SK-N-SH treated with all-trans-retinoic acid at 6 μM for 48 hours (cell line): Measurements from ENCODE around the gene SLC35B2.

Experiments
- ATAC-seq: fragments of 200-7000 bp; cut with Tn5 transposase; 3 replicates; pipeline ENCODE4 v1.9.1; 2020; ENCODE audit warnings: mild to moderate bottlenecking, moderate library complexity
- ARNTL ChIP-seq: fragments of 450-650 bp; formaldehyde crosslinking; IDR thresholded peaks from 2 replicates; pipeline ENCODE4 v1.5.0; 2020; ENCODE audit warnings: low read depth, mild to moderate bottlenecking, moderate library complexity, borderline replicate concordance
- BACH2 ChIP-seq: fragments of 250-450 bp; sonication (Bioruptor Pico); IDR thresholded peaks from 2 replicates; pipeline ENCODE4 v1.9.0; 2021; ENCODE audit warnings: mild to moderate bottlenecking, borderline replicate concordance
- CSDC2 ChIP-seq: fragments of 250-450 bp; sonication (Bioruptor Pico); IDR thresholded peaks from 2 replicates; pipeline ENCODE4 v1.5.0; 2020; ENCODE audit warnings: mild to moderate bottlenecking, moderate library complexity
- ESRRG ChIP-seq: fragments of 250-450 bp; sonication (Bioruptor Pico); IDR thresholded peaks from 2 replicates; pipeline ENCODE4 v1.6.1; 2021; ENCODE audit warnings: mild to moderate bottlenecking
- OSR1 ChIP-seq: fragments of 250-450 bp; sonication (Bioruptor Pico); IDR thresholded peaks from 2 replicates; pipeline ENCODE4 v1.8.0; 2022; ENCODE audit warnings: moderate library complexity, mild to moderate bottlenecking, inconsistent platforms
- PPARA ChIP-seq: fragments of 250-450 bp; sonication (Bioruptor Pico); IDR thresholded peaks from 2 replicates; pipeline ENCODE4 v1.5.0; 2020; ENCODE audit warnings: mild to moderate bottlenecking, borderline replicate concordance
- SNAI2 ChIP-seq: fragments of 250-450 bp; sonication (Bioruptor Pico); IDR thresholded peaks from 2 replicates; pipeline ENCODE4 v1.5.0; 2020; ENCODE audit warnings: mild to moderate bottlenecking, moderate library complexity
- TCF4 ChIP-seq: fragments of 250-450 bp; sonication (Bioruptor Pico); IDR thresholded peaks from 2 replicates; pipeline ENCODE4 v1.8.0; 2021; ENCODE audit warnings: mild to moderate bottlenecking, moderate library complexity, borderline replicate concordance
- TOX ChIP-seq: fragments of 250-450 bp; sonication (Bioruptor Pico); IDR thresholded peaks from 2 replicates; pipeline ENCODE4 v1.8.0; 2021; ENCODE audit warnings: mild to moderate bottlenecking, moderate library complexity, borderline replicate concordance
- ZC3H10 ChIP-seq: fragments of 250-450 bp; sonication (Bioruptor Pico); IDR thresholded peaks from 2 replicates; pipeline ENCODE4 v1.5.1; 2021; ENCODE audit warnings: mild to moderate bottlenecking, moderate library complexity
- ZFP3 ChIP-seq: fragments of 250-450 bp; sonication (Bioruptor Pico); IDR thresholded peaks from 2 replicates; pipeline ENCODE4 v1.5.0; 2020; ENCODE audit warnings: mild to moderate bottlenecking, moderate library complexity
- ZFP30 ChIP-seq: fragments of 450-650 bp; formaldehyde crosslinking; IDR thresholded peaks from 2 replicates; pipeline ENCODE4 v1.5.0; 2022; ENCODE audit warnings: mild to moderate bottlenecking, moderate library complexity
- ZNF565 ChIP-seq: fragments of 450-650 bp; formaldehyde crosslinking; conservative IDR thresholded peaks from 2 replicates; pipeline ENCODE4 v1.5.0; 2020; ENCODE audit warnings: low read depth, mild to moderate bottlenecking, moderate library complexity
- ZNF70 ChIP-seq: fragments of 450-650 bp; formaldehyde crosslinking; IDR thresholded peaks from 2 replicates; pipeline ENCODE4 v1.5.0; 2020; ENCODE audit warnings: mild to moderate bottlenecking, moderate library complexity
- ZNF8 ChIP-seq: fragments of 450-650 bp; formaldehyde crosslinking; IDR thresholded peaks from 2 replicates; pipeline ENCODE4 v1.5.0; 2020; ENCODE audit warnings: mild to moderate bottlenecking, moderate library complexity
- TF ChIP-seq, protein P1 (sequence below): fragments of 250-450 bp; sonication (Bioruptor Pico); IDR thresholded peaks from 2 replicates; pipeline ENCODE4 v1.8.0; 2021; ENCODE audit warnings: low read depth, mild to moderate bottlenecking, moderate library complexity, borderline replicate concordance
- TF ChIP-seq, protein P2 (sequence below): fragments of 250-450 bp; sonication (Bioruptor Pico); IDR thresholded peaks from 2 replicates; pipeline ENCODE4 v1.5.1; 2021; ENCODE audit warnings: mild to moderate bottlenecking, moderate library complexity
- TF ChIP-seq, protein P3 (sequence below): fragments of 250-450 bp; sonication (Bioruptor Pico); IDR thresholded peaks from 2 replicates; pipeline ENCODE4 v1.5.1; 2020; ENCODE audit warnings: low read depth, mild to moderate bottlenecking, moderate library complexity
- TF ChIP-seq, protein P4 (sequence below): fragments of 250-450 bp; sonication (Bioruptor Pico); IDR thresholded peaks from 2 replicates; pipeline ENCODE4 v1.5.0; 2020; ENCODE audit warnings: mild to moderate bottlenecking, moderate library complexity
- TF ChIP-seq, protein P5 (sequence below): fragments of 250-450 bp; sonication (Bioruptor Pico); IDR thresholded peaks from 2 replicates; pipeline ENCODE4 v1.8.0; 2020; ENCODE audit warnings: mild to moderate bottlenecking, moderate library complexity, borderline replicate concordance

Gene SLC35B2

DNA sequence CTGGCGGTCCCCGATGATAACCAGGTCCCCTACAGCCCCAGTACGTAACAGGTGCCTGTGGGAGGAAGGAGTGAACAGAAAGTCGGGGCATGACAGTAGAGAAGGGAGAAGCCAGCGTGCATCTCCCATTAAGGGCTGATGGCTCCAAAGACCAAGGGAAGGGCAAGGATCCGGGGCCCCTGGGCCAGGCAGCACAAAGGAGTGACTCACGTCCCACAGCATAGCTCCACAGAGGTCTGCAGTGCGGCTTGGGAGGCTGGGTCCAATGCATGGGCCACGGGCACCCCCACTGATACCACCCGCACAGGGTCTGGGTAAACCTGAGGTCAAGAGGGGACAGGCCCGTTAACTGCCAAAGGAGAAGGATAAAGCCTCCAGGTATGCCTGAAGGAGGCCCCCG lies 45.5 kb upstream of the SLC35B2 start:
- TF ChIP-seq ZC3H10 (CRISPR knock-in tag) = no peak
- no peak for TF ChIP-seq ZNF70
- TF ChIP-seq, protein P1, sequence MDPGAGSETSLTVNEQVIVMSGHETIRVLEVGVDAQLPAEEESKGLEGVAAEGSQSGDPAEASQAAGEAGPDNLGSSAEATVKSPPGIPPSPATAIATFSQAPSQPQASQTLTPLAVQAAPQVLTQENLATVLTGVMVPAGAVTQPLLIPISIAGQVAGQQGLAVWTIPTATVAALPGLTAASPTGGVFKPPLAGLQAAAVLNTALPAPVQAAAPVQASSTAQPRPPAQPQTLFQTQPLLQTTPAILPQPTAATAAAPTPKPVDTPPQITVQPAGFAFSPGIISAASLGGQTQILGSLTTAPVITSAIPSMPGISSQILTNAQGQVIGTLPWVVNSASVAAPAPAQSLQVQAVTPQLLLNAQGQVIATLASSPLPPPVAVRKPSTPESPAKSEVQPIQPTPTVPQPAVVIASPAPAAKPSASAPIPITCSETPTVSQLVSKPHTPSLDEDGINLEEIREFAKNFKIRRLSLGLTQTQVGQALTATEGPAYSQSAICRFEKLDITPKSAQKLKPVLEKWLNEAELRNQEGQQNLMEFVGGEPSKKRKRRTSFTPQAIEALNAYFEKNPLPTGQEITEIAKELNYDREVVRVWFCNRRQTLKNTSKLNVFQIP (CRISPR knock-in tag) = no peak
- TF ChIP-seq, protein P2, sequence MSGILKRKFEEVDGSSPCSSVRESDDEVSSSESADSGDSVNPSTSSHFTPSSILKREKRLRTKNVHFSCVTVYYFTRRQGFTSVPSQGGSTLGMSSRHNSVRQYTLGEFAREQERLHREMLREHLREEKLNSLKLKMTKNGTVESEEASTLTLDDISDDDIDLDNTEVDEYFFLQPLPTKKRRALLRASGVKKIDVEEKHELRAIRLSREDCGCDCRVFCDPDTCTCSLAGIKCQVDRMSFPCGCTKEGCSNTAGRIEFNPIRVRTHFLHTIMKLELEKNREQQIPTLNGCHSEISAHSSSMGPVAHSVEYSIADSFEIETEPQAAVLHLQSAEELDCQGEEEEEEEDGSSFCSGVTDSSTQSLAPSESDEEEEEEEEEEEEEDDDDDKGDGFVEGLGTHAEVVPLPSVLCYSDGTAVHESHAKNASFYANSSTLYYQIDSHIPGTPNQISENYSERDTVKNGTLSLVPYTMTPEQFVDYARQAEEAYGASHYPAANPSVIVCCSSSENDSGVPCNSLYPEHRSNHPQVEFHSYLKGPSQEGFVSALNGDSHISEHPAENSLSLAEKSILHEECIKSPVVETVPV (CRISPR knock-in tag) = no peak
- no peak for TF ChIP-seq PPARA
- TF ChIP-seq ZFP30 (CRISPR knock-in tag) = no peak
- TF ChIP-seq, protein P3, sequence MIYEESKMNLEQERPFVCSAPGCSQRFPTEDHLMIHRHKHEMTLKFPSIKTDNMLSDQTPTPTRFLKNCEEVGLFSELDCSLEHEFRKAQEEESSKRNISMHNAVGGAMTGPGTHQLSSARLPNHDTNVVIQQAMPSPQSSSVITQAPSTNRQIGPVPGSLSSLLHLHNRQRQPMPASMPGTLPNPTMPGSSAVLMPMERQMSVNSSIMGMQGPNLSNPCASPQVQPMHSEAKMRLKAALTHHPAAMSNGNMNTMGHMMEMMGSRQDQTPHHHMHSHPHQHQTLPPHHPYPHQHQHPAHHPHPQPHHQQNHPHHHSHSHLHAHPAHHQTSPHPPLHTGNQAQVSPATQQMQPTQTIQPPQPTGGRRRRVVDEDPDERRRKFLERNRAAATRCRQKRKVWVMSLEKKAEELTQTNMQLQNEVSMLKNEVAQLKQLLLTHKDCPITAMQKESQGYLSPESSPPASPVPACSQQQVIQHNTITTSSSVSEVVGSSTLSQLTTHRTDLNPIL (CRISPR knock-in tag) = no peak
- TF ChIP-seq ESRRG (CRISPR knock-in tag) = no peak
- TF ChIP-seq TCF4 (CRISPR knock-in tag) = no peak
- TF ChIP-seq BACH2 (CRISPR knock-in tag) = no peak
- no peak for TF ChIP-seq SNAI2 (CRISPR knock-in tag)
- TF ChIP-seq CSDC2 (CRISPR knock-in tag) = no peak
- TF ChIP-seq ZNF8 = no peak
- no peak for TF ChIP-seq ZFP3 (CRISPR knock-in tag)
- TF ChIP-seq OSR1 (CRISPR knock-in tag) = no peak
- TF ChIP-seq ZNF565 (CRISPR knock-in tag) = no peak
- no peak for TF ChIP-seq TOX
- TF ChIP-seq ARNTL (CRISPR knock-in tag) = no peak
- TF ChIP-seq, protein P4, sequence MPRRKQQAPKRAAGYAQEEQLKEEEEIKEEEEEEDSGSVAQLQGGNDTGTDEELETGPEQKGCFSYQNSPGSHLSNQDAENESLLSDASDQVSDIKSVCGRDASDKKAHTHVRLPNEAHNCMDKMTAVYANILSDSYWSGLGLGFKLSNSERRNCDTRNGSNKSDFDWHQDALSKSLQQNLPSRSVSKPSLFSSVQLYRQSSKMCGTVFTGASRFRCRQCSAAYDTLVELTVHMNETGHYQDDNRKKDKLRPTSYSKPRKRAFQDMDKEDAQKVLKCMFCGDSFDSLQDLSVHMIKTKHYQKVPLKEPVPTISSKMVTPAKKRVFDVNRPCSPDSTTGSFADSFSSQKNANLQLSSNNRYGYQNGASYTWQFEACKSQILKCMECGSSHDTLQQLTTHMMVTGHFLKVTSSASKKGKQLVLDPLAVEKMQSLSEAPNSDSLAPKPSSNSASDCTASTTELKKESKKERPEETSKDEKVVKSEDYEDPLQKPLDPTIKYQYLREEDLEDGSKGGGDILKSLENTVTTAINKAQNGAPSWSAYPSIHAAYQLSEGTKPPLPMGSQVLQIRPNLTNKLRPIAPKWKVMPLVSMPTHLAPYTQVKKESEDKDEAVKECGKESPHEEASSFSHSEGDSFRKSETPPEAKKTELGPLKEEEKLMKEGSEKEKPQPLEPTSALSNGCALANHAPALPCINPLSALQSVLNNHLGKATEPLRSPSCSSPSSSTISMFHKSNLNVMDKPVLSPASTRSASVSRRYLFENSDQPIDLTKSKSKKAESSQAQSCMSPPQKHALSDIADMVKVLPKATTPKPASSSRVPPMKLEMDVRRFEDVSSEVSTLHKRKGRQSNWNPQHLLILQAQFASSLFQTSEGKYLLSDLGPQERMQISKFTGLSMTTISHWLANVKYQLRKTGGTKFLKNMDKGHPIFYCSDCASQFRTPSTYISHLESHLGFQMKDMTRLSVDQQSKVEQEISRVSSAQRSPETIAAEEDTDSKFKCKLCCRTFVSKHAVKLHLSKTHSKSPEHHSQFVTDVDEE = no peak
- ATAC-seq = no peak

DNA sequence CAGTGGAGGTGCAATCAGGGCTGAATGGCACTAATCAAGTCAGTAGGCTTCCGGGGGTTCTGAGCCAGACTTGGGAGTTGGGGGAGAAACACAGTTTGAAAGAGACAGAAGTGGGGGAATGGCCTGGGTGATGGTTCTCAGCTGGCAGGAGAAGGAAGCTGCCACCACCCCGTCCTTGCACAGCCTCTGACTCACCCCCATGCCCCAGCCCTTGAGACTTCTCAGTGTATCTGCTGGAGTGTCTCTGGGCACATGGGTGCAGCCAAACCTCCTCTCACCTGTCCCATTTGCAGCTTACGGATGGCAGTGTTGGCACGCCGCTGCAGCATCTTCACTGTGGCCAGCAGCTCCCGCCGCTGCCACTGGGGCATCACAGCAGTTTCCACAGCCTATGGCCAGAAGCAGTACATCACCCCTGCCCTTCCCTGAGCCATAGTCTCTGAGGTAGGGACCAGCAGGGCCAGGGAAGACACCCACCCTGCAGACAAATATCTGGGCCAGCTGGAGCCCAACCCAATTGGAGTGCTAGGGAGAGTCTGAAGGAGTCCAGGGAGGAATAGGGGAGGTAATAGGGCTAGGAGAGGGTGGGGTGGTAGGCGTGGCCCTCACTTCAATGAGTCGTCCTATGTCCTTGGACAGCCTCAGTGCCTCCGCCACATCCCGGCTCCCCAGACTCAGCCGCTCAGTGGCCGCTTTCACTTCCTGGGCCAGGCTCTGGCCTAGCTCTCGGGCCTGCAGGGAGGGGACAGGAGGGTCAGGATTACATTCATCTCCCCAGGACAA lies 44.6 kb upstream of the SLC35B2 start:
- no peak for ATAC-seq
- TF ChIP-seq ZNF70 = no peak
- TF ChIP-seq ARNTL (CRISPR knock-in tag) = no peak
- TF ChIP-seq BACH2 (CRISPR knock-in tag) = no peak
- TF ChIP-seq ZFP30 (CRISPR knock-in tag) = no peak
- TF ChIP-seq, protein P5, sequence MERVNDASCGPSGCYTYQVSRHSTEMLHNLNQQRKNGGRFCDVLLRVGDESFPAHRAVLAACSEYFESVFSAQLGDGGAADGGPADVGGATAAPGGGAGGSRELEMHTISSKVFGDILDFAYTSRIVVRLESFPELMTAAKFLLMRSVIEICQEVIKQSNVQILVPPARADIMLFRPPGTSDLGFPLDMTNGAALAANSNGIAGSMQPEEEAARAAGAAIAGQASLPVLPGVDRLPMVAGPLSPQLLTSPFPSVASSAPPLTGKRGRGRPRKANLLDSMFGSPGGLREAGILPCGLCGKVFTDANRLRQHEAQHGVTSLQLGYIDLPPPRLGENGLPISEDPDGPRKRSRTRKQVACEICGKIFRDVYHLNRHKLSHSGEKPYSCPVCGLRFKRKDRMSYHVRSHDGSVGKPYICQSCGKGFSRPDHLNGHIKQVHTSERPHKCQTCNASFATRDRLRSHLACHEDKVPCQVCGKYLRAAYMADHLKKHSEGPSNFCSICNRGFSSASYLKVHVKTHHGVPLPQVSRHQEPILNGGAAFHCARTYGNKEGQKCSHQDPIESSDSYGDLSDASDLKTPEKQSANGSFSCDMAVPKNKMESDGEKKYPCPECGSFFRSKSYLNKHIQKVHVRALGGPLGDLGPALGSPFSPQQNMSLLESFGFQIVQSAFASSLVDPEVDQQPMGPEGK (CRISPR knock-in tag) = no peak
- TF ChIP-seq, protein P2 (CRISPR knock-in tag) = no peak
